ENCODE results near the gene KCNC1. TPM values are rescaled to one million over a fixed set of nuclear protein-coding genes. Genes with fewer than 3 reads are reported as not detected.

KCNC1 gene
- polyA plus RNA-seq, 1 of the 3 experiments (the other 2 are of a cell fraction): 0.18 TPM

DNA sequence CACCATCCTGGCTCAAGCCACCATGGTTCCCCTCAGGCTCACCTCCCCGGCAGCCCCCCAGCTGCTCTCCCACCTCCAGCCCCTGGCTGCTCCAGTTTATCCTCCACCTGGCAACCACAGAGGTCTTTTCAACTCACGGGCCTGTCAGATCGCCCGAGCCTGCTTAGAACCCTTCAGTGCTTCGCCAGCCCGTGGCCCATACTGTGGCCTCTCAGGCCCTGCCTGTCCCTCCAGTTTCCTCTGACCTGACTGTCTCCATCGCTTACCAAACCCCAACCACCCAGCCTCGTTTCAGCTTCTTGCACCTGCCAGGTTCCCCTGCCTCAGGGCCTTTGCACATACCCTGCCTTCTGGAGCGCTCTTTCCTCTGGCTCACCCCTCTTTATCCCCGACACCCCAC is 6.9 kb downstream of the KCNC1 start:
- POLR2A ChIA-PET: no interaction called here
- DNase-seq: no peak

GRCh38 chr11:17742019-17742418 is 7.4 kb downstream of the KCNC1 start:
- no peaks in the 10 kb centered on the region for H3K27me3 ChIP-seq (ENCODE audit: insufficient read depth)
- 86% methylated on average over 2 of the region's 5 CpGs for WGBS (ENCODE audit: low lambda C conversion rate)
- CTCF ChIA-PET: interaction anchor here (0.7 to 14.2 kb wide), 4 partner anchors 11 to 258 kb away, joined by 3 to 730 read pairs (median 4); no protein-coding TSS in a partner anchor

More for the DNA sequence above, 6.9 kb downstream of the KCNC1 start:
- Histone ChIP-seq H3K79me2 (ENCODE audit: insufficient read depth) (no peaks in the 10 kb centered on the region), H3K4me3 (ENCODE audit: low read depth in 2 of 2, low read length in 1 of 2) (no peak overlapping the region), H3K9ac (no peak overlapping the region), H2AFZ (ENCODE audit: low read depth) (no peak overlapping the region), H3K9me2 (no peaks in the 10 kb centered on the region), H3K27ac (ENCODE audit: low read depth in 2 of 2, low read length in 1 of 2) (no peak overlapping the region), H4K20me1 (ENCODE audit: insufficient read depth) (no peaks in the 10 kb centered on the region), H3K9me3 (no peaks in the 10 kb centered on the region), H3K4me2 (no peak overlapping the region), H3K27me3 (ENCODE audit: insufficient read depth) (no peaks in the 10 kb centered on the region), H3F3A (replicated peaks; ENCODE audit: insufficient read depth) (no peaks in the 10 kb centered on the region), H3K4me1 (ENCODE audit: control insufficient read depth in 1 of 2, insufficient read depth in 2 of 2, low read depth in 1 of 2, low read length in 1 of 2) (peaks cover 0 to 20% of the 10 kb centered on the region in 2 experiments; a peak in 1 of 4 replicates), H3K36me3 (replicated peaks in 1 of 2; ENCODE audit: control insufficient read depth in 1 of 2, insufficient read depth in 2 of 2, low read length in 1 of 2) (no peaks in the 10 kb centered on the region)
- CTCF ChIA-PET: interaction anchor here (0.7 to 14.2 kb wide), 4 partner anchors 10 to 258 kb away, joined by 3 to 730 read pairs (median 4); no protein-coding TSS in a partner anchor
- 69% methylated on average over 10 of the region's 10 CpGs for WGBS (ENCODE audit: low lambda C conversion rate)
- TF ChIP-seq JUND (IDR thresholded peaks at IDR 0.05) (no peak), RAD21 (IDR thresholded peaks at IDR 0.05; ENCODE audit: low read length) (no peak), FOSL2 (IDR thresholded peaks at IDR 0.05; ENCODE audit: borderline replicate concordance, low read depth) (no peak), TAF1 (IDR thresholded peaks at IDR 0.05; ENCODE audit: borderline replicate concordance, low read depth, low read length) (no peak), ELF1 (IDR thresholded peaks at IDR 0.05) (no peak), FOXJ3 (CRISPR knock-in tag; IDR thresholded peaks at IDR 0.05) (no peak), TEAD4 (IDR thresholded peaks at IDR 0.05; ENCODE audit: borderline replicate concordance, insufficient read depth) (no peak), EZH2phosphoT487 (IDR thresholded peaks at IDR 0.05; ENCODE audit: borderline replicate concordance, low read depth) (no peak), NRF1 (IDR thresholded peaks at IDR 0.05; ENCODE audit: low read depth, low read length) (no peak), MEF2A (IDR thresholded peaks at IDR 0.05; ENCODE audit: borderline replicate concordance, low read depth) (no peak), POLR2AphosphoS5 (IDR thresholded peaks at IDR 0.05; ENCODE audit: low read depth, low read length) (no peak), MXI1 (IDR thresholded peaks at IDR 0.05; ENCODE audit: low read depth, low read length) (no peak), EP300 (IDR thresholded peaks at IDR 0.05; ENCODE audit: borderline replicate concordance in 1 of 2, low read depth in 1 of 2, low read length in 1 of 2) (no peak)
- TF ChIP-seq, protein P1, sequence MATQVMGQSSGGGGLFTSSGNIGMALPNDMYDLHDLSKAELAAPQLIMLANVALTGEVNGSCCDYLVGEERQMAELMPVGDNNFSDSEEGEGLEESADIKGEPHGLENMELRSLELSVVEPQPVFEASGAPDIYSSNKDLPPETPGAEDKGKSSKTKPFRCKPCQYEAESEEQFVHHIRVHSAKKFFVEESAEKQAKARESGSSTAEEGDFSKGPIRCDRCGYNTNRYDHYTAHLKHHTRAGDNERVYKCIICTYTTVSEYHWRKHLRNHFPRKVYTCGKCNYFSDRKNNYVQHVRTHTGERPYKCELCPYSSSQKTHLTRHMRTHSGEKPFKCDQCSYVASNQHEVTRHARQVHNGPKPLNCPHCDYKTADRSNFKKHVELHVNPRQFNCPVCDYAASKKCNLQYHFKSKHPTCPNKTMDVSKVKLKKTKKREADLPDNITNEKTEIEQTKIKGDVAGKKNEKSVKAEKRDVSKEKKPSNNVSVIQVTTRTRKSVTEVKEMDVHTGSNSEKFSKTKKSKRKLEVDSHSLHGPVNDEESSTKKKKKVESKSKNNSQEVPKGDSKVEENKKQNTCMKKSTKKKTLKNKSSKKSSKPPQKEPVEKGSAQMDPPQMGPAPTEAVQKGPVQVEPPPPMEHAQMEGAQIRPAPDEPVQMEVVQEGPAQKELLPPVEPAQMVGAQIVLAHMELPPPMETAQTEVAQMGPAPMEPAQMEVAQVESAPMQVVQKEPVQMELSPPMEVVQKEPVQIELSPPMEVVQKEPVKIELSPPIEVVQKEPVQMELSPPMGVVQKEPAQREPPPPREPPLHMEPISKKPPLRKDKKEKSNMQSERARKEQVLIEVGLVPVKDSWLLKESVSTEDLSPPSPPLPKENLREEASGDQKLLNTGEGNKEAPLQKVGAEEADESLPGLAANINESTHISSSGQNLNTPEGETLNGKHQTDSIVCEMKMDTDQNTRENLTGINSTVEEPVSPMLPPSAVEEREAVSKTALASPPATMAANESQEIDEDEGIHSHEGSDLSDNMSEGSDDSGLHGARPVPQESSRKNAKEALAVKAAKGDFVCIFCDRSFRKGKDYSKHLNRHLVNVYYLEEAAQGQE (IDR thresholded peaks at IDR 0.05; ENCODE audit: low read depth, low read length): no peak
- TF ChIP-seq, protein P2, sequence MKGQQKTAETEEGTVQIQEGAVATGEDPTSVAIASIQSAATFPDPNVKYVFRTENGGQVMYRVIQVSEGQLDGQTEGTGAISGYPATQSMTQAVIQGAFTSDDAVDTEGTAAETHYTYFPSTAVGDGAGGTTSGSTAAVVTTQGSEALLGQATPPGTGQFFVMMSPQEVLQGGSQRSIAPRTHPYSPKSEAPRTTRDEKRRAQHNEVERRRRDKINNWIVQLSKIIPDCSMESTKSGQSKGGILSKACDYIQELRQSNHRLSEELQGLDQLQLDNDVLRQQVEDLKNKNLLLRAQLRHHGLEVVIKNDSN (IDR thresholded peaks at IDR 0.05; ENCODE audit: borderline replicate concordance, low read depth): no peak

More at GRCh38 chr11:17742019-17742418, 7.4 kb downstream of the KCNC1 start:
- H3K4me3 ChIP-seq (ENCODE audit: low read depth in 2 of 2, low read length in 1 of 2): no peak overlapping the region
- no peak overlapping the region for H2AFZ ChIP-seq (ENCODE audit: low read depth)
- no peak overlapping the region for H3K4me2 ChIP-seq
- H3K27ac ChIP-seq (ENCODE audit: low read depth in 2 of 2, low read length in 1 of 2): no peak overlapping the region
- no peaks in the 10 kb centered on the region for H3K9me2 ChIP-seq
- H3K9ac ChIP-seq: no peak overlapping the region
- H3K9me3 ChIP-seq: no peaks in the 10 kb centered on the region
- no peaks in the 10 kb centered on the region for H4K20me1 ChIP-seq (ENCODE audit: insufficient read depth)
- no peaks in the 10 kb centered on the region for H3F3A ChIP-seq (replicated peaks; ENCODE audit: insufficient read depth)
- POLR2A ChIA-PET: no interaction called here
- TF ChIP-seq CTCF (IDR thresholded peaks at IDR 0.05) (no peak), POLR2AphosphoS5 (IDR thresholded peaks at IDR 0.05; ENCODE audit: low read depth, low read length) (no peak), PBX3 (IDR thresholded peaks at IDR 0.05) (no peak), SIN3A (IDR thresholded peaks at IDR 0.05; ENCODE audit: borderline replicate concordance, low read depth, low read length) (no peak), NFIC (IDR thresholded peaks at IDR 0.05; ENCODE audit: borderline replicate concordance) (no peak), FOSL2 (IDR thresholded peaks at IDR 0.05; ENCODE audit: borderline replicate concordance, low read depth) (no peak), CHD2 (IDR thresholded peaks at IDR 0.05; ENCODE audit: low read length, partially characterized antibody) (no peak), RAD21 (IDR thresholded peaks at IDR 0.05; ENCODE audit: low read length) (no peak)
- TF ChIP-seq, protein P2 (IDR thresholded peaks at IDR 0.05; ENCODE audit: borderline replicate concordance, low read depth): no peak
- peaks cover 0 to 17% of the 10 kb centered on the region in 2 experiments; a peak in 1 of 4 replicates for H3K4me1 ChIP-seq (ENCODE audit: control insufficient read depth in 1 of 2, insufficient read depth in 2 of 2, low read depth in 1 of 2, low read length in 1 of 2)
- no peak for DNase-seq
- no peaks in the 10 kb centered on the region for H3K36me3 ChIP-seq (replicated peaks in 1 of 2; ENCODE audit: control insufficient read depth in 1 of 2, insufficient read depth in 2 of 2, low read length in 1 of 2)
- no peaks in the 10 kb centered on the region for H3K79me2 ChIP-seq (ENCODE audit: insufficient read depth)

Data from SK-N-SH (cell line).